ENCODE results near the gene MAPKBP1. TPM values are rescaled to one million over a fixed set of nuclear protein-coding genes. Genes with fewer than 3 reads are reported as not detected.

MAPKBP1 gene
- polyA plus RNA-seq, 1 donor from 2014 or later: 30.3 TPM

GRCh38 chr15:41858756-41859155 lies 84.5 kb downstream of the MAPKBP1 start:
- Histone ChIP-seq H3K9me3 (ENCODE audit: low read length) (no peaks in the 10 kb centered on the region), H3K9me2 (ENCODE audit: insufficient read depth, low read length) (no peaks in the 10 kb centered on the region), H3K4me2 (ENCODE audit: low read length) (no peak overlapping the region), H3K36me3 (ENCODE audit: insufficient read depth, low read length) (no peaks in the 10 kb centered on the region), H3K9ac (ENCODE audit: low read length) (no peak overlapping the region), H4K20me1 (ENCODE audit: insufficient read depth) (no peaks in the 10 kb centered on the region), H2AFZ (ENCODE audit: low read depth, low read length) (no peak overlapping the region), H3K79me2 (replicated peaks; ENCODE audit: insufficient read depth, low read length) (no peaks in the 10 kb centered on the region), H3K27me3 (ENCODE audit: insufficient read depth, low read depth, low read length) (no peaks in the 10 kb centered on the region), H3K4me3 (ENCODE audit: low read length) (no peak overlapping the region), H3K27ac (ENCODE audit: low read length) (no peak overlapping the region), H3F3A (ENCODE audit: insufficient read depth, low read length, poor library complexity, severe bottlenecking) (no peaks in the 10 kb centered on the region)
- no peak for TF ChIP-seq EZH2 (IDR thresholded peaks at IDR 0.05; ENCODE audit: borderline replicate concordance, insufficient read depth, low read length, poor library complexity, severe bottlenecking)
- no peak for TF ChIP-seq EP300 (conservative IDR thresholded peaks at IDR 0.05; ENCODE audit: poor library complexity, severe bottlenecking)
- TF ChIP-seq MXI1 (conservative IDR thresholded peaks at IDR 0.05; ENCODE audit: poor library complexity, severe bottlenecking): no peak
- TF ChIP-seq TAF1 (IDR thresholded peaks at IDR 0.05; ENCODE audit: low read depth): no peak
- TF ChIP-seq, protein P1, sequence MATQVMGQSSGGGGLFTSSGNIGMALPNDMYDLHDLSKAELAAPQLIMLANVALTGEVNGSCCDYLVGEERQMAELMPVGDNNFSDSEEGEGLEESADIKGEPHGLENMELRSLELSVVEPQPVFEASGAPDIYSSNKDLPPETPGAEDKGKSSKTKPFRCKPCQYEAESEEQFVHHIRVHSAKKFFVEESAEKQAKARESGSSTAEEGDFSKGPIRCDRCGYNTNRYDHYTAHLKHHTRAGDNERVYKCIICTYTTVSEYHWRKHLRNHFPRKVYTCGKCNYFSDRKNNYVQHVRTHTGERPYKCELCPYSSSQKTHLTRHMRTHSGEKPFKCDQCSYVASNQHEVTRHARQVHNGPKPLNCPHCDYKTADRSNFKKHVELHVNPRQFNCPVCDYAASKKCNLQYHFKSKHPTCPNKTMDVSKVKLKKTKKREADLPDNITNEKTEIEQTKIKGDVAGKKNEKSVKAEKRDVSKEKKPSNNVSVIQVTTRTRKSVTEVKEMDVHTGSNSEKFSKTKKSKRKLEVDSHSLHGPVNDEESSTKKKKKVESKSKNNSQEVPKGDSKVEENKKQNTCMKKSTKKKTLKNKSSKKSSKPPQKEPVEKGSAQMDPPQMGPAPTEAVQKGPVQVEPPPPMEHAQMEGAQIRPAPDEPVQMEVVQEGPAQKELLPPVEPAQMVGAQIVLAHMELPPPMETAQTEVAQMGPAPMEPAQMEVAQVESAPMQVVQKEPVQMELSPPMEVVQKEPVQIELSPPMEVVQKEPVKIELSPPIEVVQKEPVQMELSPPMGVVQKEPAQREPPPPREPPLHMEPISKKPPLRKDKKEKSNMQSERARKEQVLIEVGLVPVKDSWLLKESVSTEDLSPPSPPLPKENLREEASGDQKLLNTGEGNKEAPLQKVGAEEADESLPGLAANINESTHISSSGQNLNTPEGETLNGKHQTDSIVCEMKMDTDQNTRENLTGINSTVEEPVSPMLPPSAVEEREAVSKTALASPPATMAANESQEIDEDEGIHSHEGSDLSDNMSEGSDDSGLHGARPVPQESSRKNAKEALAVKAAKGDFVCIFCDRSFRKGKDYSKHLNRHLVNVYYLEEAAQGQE (IDR thresholded peaks at IDR 0.05; ENCODE audit: borderline replicate concordance): no peak

DNA sequence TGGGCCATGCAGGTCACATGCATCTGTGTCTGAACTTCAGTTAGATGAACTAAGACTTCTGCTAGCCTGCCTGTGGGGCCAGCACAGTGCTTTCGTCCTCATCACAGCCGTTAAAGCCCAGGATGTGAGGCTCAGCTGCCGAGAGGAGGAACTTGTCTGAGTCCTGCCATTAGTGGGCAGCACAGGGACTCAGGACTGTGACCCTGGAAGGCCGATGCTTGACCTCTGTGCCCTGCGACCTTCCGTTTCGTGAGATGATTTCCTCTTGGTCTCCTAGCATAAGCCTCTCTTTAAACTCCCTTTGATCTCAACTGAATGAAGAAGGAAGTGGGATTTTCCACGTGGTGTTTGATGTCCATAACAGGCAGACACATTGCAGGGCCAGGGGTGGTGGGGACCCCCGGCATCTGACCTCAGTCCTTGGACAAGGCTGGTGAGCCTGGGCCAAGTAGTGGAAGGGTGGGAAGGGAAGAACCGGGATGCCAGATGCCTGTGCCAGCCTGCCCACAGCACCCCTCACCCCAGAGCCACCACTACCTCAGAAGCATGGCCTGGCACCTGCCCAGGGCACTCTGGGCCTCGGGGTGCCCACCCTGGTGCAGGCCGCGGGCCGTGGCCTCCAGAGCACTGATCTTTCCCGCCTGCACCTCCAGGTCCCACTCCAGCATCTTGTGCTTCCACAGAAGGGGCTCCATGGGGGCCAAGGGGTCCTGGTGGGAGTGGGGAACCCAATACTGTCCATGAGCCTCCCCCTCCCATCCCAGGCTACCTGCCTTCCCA lies 86.0 kb downstream of the MAPKBP1 start:
- no peak overlapping the region for H3K4me2 ChIP-seq (ENCODE audit: low read length)
- H2AFZ ChIP-seq (ENCODE audit: low read depth, low read length): no peak overlapping the region
- no peak overlapping the region for H3K9ac ChIP-seq (ENCODE audit: low read length)
- H3F3A ChIP-seq (ENCODE audit: insufficient read depth, low read length, poor library complexity, severe bottlenecking): no peaks in the 10 kb centered on the region
- H3K27ac ChIP-seq (ENCODE audit: low read length): no peak overlapping the region
- H3K9me3 ChIP-seq (ENCODE audit: low read length): no peaks in the 10 kb centered on the region
- no peak for TF ChIP-seq POLR2AphosphoS5 (IDR thresholded peaks at IDR 0.05)
- TF ChIP-seq, protein P1 (IDR thresholded peaks at IDR 0.05; ENCODE audit: borderline replicate concordance): no peak
- no peaks in the 10 kb centered on the region for H3K36me3 ChIP-seq (ENCODE audit: insufficient read depth, low read length)
- H3K27me3 ChIP-seq (ENCODE audit: insufficient read depth, low read depth, low read length): no peaks in the 10 kb centered on the region
- H3K4me3 ChIP-seq (ENCODE audit: low read length): no peak overlapping the region
- no peaks in the 10 kb centered on the region for H3K79me2 ChIP-seq (replicated peaks; ENCODE audit: insufficient read depth, low read length)
- H4K20me1 ChIP-seq (ENCODE audit: insufficient read depth): no peaks in the 10 kb centered on the region
- no peaks in the 10 kb centered on the region for H3K9me2 ChIP-seq (ENCODE audit: insufficient read depth, low read length)

Data from neural cell (in vitro differentiated cells).